Measurements from ENCODE around the gene POC1A.

DNA sequence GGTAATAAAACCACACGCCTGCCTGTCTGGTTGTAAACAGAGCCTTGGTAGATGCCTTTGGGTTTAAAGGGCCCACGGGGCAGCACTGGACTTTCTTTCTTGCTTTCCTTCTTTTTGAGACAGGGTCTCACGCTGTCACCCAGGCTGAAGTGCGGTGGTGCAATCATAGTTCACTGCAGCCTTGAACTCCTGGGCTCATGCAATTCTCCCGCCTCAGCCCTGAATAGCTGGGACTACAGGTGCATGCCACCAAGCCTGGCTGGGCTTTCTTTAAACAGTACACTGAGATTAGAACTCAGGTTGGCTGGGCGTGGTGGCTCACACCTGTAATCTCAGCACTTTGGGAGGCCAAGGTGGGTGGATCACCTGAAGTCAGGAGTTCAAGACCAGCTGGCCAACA lies 42.2 kb downstream of the POC1A start:
- TF ChIP-seq, protein P1, sequence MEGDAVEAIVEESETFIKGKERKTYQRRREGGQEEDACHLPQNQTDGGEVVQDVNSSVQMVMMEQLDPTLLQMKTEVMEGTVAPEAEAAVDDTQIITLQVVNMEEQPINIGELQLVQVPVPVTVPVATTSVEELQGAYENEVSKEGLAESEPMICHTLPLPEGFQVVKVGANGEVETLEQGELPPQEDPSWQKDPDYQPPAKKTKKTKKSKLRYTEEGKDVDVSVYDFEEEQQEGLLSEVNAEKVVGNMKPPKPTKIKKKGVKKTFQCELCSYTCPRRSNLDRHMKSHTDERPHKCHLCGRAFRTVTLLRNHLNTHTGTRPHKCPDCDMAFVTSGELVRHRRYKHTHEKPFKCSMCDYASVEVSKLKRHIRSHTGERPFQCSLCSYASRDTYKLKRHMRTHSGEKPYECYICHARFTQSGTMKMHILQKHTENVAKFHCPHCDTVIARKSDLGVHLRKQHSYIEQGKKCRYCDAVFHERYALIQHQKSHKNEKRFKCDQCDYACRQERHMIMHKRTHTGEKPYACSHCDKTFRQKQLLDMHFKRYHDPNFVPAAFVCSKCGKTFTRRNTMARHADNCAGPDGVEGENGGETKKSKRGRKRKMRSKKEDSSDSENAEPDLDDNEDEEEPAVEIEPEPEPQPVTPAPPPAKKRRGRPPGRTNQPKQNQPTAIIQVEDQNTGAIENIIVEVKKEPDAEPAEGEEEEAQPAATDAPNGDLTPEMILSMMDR (tag by site-specific recombination; IDR thresholded peaks at IDR 0.05) = no peak
- TF ChIP-seq SETDB1 (IDR thresholded peaks at IDR 0.05; ENCODE audit: insufficient read length, low read length) = no peak
- TF ChIP-seq YY1 (tag by site-specific recombination; IDR thresholded peaks at IDR 0.05) = no peak
- TF ChIP-seq, protein P2, sequence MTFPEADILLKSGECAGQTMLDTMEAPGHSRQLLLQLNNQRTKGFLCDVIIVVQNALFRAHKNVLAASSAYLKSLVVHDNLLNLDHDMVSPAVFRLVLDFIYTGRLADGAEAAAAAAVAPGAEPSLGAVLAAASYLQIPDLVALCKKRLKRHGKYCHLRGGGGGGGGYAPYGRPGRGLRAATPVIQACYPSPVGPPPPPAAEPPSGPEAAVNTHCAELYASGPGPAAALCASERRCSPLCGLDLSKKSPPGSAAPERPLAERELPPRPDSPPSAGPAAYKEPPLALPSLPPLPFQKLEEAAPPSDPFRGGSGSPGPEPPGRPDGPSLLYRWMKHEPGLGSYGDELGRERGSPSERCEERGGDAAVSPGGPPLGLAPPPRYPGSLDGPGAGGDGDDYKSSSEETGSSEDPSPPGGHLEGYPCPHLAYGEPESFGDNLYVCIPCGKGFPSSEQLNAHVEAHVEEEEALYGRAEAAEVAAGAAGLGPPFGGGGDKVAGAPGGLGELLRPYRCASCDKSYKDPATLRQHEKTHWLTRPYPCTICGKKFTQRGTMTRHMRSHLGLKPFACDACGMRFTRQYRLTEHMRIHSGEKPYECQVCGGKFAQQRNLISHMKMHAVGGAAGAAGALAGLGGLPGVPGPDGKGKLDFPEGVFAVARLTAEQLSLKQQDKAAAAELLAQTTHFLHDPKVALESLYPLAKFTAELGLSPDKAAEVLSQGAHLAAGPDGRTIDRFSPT (tag by site-specific recombination; IDR thresholded peaks at IDR 0.05) = no peak
- no peak for TF ChIP-seq ZBTB8A (tag by site-specific recombination; IDR thresholded peaks at IDR 0.05)

Measured in HEK293 (cell line).